LNCaP clone FGC (cell line): ENCODE data around the gene WHRN.
A peak's percentile ranks its signal among the peaks of the same experiment; 100 is the strongest.

Source experiments
- DNase-seq: peaks from one replicate; pipeline ENCODE4 v3.0.0-alpha.2; 2011; ENCODE audit warnings: low read depth
- H3K4me3 ChIP-seq: 2 replicates; pipeline ENCODE4 v1.5.1; 2011; ENCODE audit warnings: mild to moderate bottlenecking, low read depth, low read length, control low read depth
- TF ChIP-seq, protein P1 (sequence below): IDR thresholded peaks from 2 replicates; pipeline ENCODE4 v1.5.1; 2012; ENCODE audit warnings: mild to moderate bottlenecking; ENCODE audit not compliant: control insufficient read depth, insufficient read depth; ENCODE audit errors: extremely low read depth

The WHRN gene

DNA sequence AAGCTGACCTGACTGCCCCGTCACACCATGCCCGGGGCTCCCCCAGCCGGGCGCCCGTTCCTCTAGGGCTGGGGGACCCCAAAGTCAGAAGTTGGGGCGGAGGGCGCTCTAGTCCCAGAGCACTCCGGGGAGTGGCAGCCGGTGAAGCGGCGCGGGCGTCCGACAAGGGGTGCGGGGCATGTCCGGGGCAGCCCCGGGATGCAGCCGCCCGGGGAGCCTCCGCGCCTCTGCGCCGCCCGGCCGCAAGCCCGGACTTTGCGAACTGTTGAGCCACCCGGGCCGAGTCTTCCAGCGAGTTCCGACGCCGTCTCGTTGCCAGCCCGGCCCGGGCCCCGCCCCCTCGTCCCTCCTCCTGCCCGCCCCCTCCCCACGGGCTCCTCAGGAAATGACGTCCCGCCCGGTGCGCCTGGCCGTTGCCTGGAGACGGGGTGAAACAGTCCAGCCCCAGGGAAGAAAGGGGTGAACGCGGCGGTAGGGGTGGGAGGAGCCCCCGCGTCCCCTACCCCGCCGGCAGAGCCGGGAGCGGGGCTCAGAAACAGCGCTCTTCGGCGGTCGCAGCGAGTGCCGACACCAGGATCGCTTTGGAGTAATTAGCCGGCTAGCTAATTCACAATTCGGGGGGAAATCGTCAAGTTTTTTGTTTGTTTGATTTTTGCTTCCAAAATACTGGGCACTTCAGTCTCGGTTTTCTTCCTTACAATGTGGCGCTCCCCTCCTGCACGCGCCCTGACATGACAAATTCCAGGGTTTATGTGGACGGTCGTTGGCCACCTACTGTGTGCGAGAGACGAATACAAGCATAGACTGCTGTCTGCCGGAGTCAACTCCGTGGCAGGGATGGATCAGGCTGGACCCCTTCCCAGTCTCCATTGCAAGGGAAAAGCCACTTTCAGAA is at the start of gene WHRN:
WHRN (minus strand) TSS at position 287 of the 895 bp plus-strand sequence. CDS start 672 bp downstream, outside the sequence.
- peak; percentile 62 for DNase-seq
- TF ChIP-seq, protein P1, sequence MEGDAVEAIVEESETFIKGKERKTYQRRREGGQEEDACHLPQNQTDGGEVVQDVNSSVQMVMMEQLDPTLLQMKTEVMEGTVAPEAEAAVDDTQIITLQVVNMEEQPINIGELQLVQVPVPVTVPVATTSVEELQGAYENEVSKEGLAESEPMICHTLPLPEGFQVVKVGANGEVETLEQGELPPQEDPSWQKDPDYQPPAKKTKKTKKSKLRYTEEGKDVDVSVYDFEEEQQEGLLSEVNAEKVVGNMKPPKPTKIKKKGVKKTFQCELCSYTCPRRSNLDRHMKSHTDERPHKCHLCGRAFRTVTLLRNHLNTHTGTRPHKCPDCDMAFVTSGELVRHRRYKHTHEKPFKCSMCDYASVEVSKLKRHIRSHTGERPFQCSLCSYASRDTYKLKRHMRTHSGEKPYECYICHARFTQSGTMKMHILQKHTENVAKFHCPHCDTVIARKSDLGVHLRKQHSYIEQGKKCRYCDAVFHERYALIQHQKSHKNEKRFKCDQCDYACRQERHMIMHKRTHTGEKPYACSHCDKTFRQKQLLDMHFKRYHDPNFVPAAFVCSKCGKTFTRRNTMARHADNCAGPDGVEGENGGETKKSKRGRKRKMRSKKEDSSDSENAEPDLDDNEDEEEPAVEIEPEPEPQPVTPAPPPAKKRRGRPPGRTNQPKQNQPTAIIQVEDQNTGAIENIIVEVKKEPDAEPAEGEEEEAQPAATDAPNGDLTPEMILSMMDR, result no peak
- peak within 1 kb of the TSS; percentile 78 for H3K4me3 ChIP-seq

DNA sequence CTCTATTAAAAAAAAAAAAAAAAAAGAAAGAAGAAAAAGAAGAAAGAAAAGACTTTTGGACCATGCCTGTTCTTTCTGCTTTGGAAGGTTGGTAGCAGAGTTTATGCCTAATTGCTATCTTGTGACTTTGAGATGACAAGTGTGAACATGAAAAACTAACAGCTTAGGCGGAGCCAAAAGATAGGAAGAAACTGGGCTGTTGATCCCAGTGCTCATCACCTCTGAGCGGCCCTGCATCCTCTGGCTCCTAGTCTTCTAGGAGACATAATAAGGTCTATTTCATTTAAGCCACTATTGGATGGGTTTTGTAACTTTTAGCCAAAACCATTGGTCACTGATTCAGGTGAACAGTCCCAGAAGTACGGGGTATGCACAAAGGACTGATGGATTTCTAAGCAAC is 47.9 kb upstream of the WHRN start:
- DNase-seq, result no peak
- no peak overlapping the region for H3K4me3 ChIP-seq
- TF ChIP-seq, protein P1, result no peak

DNA sequence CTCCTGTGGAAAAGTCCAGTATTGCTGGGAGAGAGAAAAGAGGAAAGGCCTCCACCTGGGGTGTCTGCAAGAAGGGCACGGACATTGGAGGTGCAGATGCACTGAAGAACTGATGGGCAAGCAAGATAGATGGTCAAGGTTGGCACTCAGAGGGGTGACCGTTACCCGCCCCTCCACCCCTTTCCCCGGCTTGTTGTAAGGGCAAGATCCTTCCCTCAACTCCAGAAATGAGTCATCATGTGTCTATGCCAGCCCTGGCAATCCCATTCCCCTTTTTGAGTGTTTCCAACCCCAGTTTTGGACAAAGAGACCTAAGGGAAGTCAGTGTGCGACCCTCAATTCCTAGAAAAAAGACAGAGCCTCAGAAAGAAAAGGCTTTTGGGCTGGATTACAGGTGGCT is 47.4 kb upstream of the WHRN start:
- no peak for DNase-seq
- H3K4me3 ChIP-seq, result no peak overlapping the region
- TF ChIP-seq, protein P1, result no peak

DNA sequence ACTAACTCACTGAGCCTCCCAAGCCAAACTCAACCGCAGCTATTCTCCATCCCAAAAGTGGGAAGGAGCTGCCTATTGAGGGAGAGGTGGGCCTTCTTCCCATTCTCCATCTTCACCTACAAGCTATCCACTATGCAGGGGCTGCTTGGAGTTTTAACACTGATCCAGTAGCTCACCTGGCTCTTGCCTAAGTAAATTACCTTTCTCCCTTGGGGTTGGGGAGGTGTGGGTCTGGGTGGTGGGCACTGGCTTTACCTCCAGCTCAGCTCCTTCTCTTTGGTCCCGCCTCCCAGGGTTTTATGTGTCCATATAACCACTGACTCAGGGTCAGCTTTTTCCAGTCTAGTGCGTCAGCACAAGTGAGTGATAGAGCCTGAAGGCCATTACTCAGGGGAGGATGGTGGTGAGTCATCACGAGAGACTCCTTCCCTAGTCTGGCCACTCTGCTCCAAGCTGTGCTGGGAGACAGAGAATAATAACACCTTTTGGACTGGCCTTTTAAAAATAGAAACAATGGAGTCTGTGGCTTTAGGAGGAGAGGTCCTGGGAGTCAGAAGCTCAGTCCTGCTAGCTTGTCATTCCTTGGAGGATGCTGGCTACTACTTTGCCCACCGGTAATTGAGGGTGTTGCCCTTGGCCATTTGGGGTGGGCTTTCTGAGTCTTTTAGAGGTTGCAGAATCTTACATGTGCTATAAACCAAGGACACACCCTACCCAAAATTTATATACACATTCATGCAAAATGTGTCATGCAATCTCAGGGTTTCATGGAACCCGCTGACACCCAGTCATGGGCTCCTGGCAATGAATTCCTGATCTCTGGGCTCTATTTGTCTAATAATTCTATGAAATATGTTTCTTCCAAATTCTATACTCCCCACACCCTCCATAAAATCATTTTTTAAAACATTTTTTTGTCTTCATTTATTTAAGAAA is 46.7 kb upstream of the WHRN start:
- TF ChIP-seq, protein P1, result no peak
- no peak overlapping the region for H3K4me3 ChIP-seq
- DNase-seq, result no peak

DNA sequence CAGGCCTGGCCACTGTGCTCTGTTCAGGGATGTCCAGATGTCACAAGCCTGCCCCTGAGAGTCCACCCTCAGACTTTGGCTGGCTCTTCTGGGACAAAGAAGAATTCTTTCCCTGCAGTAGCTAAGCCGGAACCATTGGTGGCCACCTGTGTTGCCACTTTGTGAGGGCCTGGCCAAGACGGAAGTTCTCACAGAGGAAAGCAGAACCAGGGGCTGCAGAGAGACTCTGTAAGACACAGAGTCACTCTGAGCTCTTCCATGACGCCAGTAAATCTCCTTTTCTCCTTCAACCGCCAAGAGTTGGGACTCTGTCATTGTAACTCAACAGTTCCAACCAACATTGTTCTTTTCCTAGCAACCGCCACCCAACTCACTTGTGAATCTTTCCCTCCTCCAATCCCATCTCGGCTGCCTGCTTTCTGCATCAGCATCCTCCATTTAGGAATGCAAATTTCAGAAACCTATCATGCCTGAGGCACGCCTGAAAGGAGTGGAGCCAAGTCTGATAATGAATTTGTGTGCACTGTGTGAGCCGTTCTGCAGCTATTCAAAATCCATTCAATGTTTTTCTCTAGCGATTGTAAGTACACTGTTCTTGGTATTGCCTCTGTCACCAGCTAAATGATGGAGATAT is 44.5 kb upstream of the WHRN start:
- TF ChIP-seq, protein P1, result no peak
- DNase-seq, result no peak
- no peak overlapping the region for H3K4me3 ChIP-seq

DNA sequence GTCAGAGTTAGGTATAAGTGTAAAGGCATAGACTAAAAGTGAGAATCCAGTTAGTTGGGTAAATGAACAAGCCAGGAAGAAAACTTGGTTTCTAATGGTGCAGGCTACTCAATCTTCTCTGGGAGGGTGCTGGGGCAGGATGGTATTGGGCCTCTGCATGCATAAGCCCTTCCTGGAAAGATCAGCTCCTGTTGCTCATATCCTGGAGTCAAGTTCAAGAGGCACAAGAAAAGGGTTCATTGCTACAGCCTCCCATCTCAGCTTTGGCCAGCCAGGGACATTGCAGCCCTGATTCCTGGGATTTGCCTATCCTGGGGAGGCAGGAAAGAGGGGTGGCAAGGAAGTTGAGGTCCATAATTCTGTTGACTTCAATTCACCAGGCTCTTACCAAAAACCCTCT is 41.6 kb upstream of the WHRN start:
- no peak overlapping the region for H3K4me3 ChIP-seq
- TF ChIP-seq, protein P1, result no peak
- no peak for DNase-seq
